Activated CD4-positive, alpha-beta T cell treated with anti-CD3 and anti-CD28 coated beads for 36 hours (primary cell): ENCODE results near the gene TMEM178B. TPM values are rescaled to one million over a fixed set of nuclear protein-coding genes. Genes with fewer than 3 reads are reported as not detected.
A peak's percentile ranks its signal among the peaks of the same experiment; 100 is the strongest.
"Not testable (repeated sequence)": the region's sequence is repeated elsewhere in the genome, so short reads cannot be mapped to it uniquely, and the experiment has no call there.

Experiments
- ATAC-seq: fragments of 200-7000 bp; cut with Tn5 transposase; one replicate; pipeline ENCODE4 v1.10.0; 2021; ENCODE audit warnings: mild to moderate bottlenecking, moderate library complexity
- CTCF ChIA-PET: fragments of 350-600 bp; sonication (Branson Sonifier 250); formaldehyde crosslinking; loops from one replicate; lab custom pipeline; 2021; ENCODE audit warnings: antibody characterized with exemption; lab: Charles Lee
- POLR2A ChIA-PET: fragments of 350-600 bp; sonication (Branson Sonifier 250); formaldehyde crosslinking; loops from one replicate; lab custom pipeline; 2021; ENCODE audit warnings: antibody characterized with exemption, inconsistent platforms; lab: Charles Lee
- DNase-seq: peaks from one replicate; pipeline ENCODE4 v3.0.0-alpha.2; 2020
- H3K27ac Mint-ChIP-seq: one replicate; pipeline ENCODE4 v1.8.0; 2021; ENCODE audit warnings: mixed read lengths
- H3K27me3 Mint-ChIP-seq: one replicate; pipeline ENCODE4 v1.8.0; 2021; ENCODE audit warnings: mixed read lengths
- H3K36me3 Mint-ChIP-seq: one replicate; pipeline ENCODE4 v1.8.0; 2021; ENCODE audit warnings: low read depth, mixed read lengths
- H3K4me1 Mint-ChIP-seq: one replicate; pipeline ENCODE4 v1.8.0; 2021; ENCODE audit warnings: mixed read lengths
- H3K4me3 Mint-ChIP-seq: one replicate; pipeline ENCODE4 v1.8.0; 2021; ENCODE audit warnings: mild to moderate bottlenecking, moderate library complexity, mixed read lengths
- H3K9me3 Mint-ChIP-seq: one replicate; pipeline ENCODE4 v1.8.0; 2021; ENCODE audit warnings: low read depth, mixed read lengths
- intact Hi-C, 2 experiments: fragments of 100-400 bp; cut with DNase I in 1 of 2; cut with micrococcal nuclease in 1 of 2; formaldehyde crosslinking; loops; one replicate each; pipeline versions ENCODE4 v1.14.2 to v1.15.1; 2022 to 2024; cut with DNase I, micrococcal nuclease
- total RNA-seq, 2 experiments: library from RNA; stranded (reverse); gene quantifications; one replicate each; pipeline ENCODE4 v1.2.3, GENCODE V29; 2021

The TMEM178B gene
- total RNA-seq, 2 experiments from 2014 or later: 0.23 TPM

DNA sequence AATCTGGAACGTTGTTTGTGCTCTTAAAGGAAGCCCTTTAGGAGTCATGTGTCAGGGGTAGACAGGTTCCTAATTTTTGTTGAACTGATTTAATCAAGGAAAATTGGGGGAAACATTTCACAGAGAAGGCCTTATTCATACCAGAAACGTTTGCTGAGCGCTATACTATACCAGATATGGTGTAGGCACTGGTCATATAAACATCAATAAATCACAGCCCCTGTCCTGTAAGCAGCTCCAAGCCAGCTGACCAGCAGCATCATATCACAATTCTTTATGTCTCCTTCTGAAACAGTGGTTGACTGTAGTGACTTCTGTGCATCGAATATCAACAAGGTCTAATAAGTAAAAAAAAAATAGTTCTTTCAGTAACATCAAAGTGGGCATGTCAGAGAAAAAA is 1.1 kb downstream of the TMEM178B start:
- DNase-seq: no peak
- ChIA-PET POLR2A (no interaction called here), CTCF (interaction anchor here (0.6 kb wide), 1 partner anchor 77 kb away, joined by 4 read pairs; no protein-coding TSS in a partner anchor)
- Mint-ChIP-seq H3K4me1 (peaks cover 16% of the 10 kb centered on the region), H3K36me3 (no peaks in the 10 kb centered on the region), H3K27me3 (peaks cover 36% of the 10 kb centered on the region), H3K9me3 (no peaks in the 10 kb centered on the region), H3K27ac (no peak overlapping the region), H3K4me3 (peak overlapping the region; percentile 47)
- ATAC-seq: no peak
- intact Hi-C loops: loop anchor here in 1 of 2 experiments (5.0 kb wide), 1 partner anchor 577 kb away; no protein-coding TSS in a partner anchor

DNA sequence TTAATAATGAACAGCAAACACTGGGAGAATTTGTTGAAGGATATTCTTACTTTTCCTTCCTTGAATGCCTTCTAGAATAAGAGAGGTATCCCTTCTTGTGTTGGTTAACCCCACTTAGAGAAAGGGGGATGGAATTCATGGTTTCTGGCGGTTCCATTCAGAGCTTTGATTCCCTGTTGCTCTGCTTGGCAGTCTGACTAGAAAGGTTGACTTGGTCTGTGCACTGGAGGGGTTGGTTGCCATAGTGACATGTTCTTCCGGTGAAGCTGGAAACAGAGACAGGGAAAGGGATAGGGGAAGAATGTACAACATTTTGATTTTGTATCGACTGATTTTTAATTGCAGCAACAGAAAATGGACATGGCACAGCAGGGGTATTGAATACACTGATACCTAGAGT is 2.5 kb downstream of the TMEM178B start:
- no peak overlapping the region for H3K4me3 Mint-ChIP-seq
- H3K4me1 Mint-ChIP-seq: peaks cover 13% of the 10 kb centered on the region
- DNase-seq (no peak), ATAC-seq (no peak)
- H3K9me3 Mint-ChIP-seq: no peaks in the 10 kb centered on the region
- no peak overlapping the region for H3K27ac Mint-ChIP-seq
- H3K36me3 Mint-ChIP-seq: no peaks in the 10 kb centered on the region
- intact Hi-C loops: no loop called here
- POLR2A ChIA-PET: no interaction called here
- peaks cover 25% of the 10 kb centered on the region for H3K27me3 Mint-ChIP-seq
- CTCF ChIA-PET: no interaction called here

DNA sequence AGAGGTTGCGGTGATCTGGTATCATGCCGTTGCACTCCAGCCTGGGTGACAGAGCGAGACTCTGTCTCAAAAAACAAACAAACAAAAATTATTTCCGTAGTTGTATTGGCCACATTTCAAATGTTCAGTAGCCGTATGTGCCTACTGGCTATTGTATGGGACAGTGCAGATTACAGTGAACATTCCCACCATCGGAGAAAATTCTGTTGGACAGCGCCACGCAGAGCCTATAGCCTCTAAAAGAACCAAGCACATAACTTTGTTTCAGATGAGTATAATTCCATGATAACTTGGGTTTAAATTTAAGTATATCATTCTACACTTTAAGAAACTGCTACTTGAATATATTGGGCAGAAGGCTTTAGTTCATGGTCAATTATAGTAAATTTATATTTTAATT is 5.4 kb downstream of the TMEM178B start:
- no peak for DNase-seq
- Mint-ChIP-seq H3K9me3 (no peaks in the 10 kb centered on the region), H3K27ac (no peak overlapping the region), H3K4me3 (no peak overlapping the region), H3K4me1 (no peaks in the 10 kb centered on the region), H3K27me3 (peaks cover 15% of the 10 kb centered on the region), H3K36me3 (no peaks in the 10 kb centered on the region)
- ChIA-PET CTCF (interaction anchor here (0.6 kb wide), 1 partner anchor 1782 kb away, joined by 3 read pairs; no protein-coding TSS in a partner anchor), POLR2A (no interaction called here)
- intact Hi-C loops: no loop called here
- no peak for ATAC-seq

DNA sequence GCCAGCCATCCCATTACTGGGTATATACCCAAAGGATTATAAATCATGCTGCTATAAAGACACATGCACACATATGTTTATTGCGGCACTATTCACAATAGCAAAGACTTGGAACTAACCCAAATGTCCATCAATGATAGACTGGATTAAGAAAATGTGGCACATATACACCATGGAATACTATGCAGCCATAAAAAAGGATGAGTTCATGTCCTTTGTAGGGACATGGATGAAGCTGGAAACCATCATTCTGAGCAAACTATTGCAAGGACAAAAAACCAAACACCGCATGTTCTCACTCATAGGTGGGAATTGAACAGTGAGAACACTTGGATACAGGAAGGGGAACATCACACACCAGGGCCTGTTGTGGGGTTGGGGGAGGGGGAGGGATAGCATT is 15.6 kb downstream of the TMEM178B start:
- intact Hi-C loops, H3K27ac Mint-ChIP-seq, H3K36me3 Mint-ChIP-seq, H3K9me3 Mint-ChIP-seq, ATAC-seq, POLR2A ChIA-PET, CTCF ChIA-PET, H3K4me3 Mint-ChIP-seq, DNase-seq, H3K4me1 Mint-ChIP-seq: not testable (repeated sequence)
- H3K27me3 Mint-ChIP-seq: peaks cover 19% of the 10 kb centered on the region

DNA sequence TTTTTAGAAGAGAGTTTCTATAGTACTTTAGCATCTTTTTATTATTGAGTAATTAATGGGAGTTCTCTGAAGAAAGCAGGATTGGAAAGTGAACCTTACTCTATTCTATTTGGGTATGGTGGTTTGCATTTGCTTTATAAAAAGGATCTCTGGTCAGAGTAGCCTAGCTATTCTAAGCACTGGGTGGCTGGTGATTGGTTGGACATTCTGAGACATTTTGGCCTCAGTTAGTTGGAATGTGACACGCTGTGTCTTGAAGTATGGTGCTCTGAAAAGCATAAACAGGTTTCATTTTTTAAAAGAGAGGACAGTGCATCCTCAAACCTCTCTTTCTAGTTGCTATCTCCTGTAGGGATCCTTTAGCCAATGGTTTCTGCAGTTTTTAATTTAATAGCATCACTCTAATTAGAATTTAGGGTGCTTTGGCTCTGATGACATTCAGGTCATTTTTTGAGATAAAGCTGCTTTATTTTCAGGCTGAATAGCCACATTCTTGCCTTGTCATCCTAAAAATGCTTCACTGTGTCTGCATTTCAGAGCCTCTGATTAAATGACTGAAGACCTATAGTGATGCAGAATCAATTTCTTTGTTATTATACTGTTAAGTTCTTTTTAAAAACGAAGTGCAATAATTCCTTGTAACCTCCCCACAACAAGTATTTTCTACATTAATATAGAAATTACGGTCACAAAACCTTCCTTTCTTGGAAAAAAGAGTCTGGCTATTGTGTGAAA is 20.6 kb downstream of the TMEM178B start:
- DNase-seq (no peak), ATAC-seq (no peak)
- Mint-ChIP-seq H3K36me3 (no peaks in the 10 kb centered on the region), H3K4me3 (no peak overlapping the region), H3K9me3 (no peaks in the 10 kb centered on the region), H3K4me1 (no peaks in the 10 kb centered on the region), H3K27me3 (peaks cover 6% of the 10 kb centered on the region), H3K27ac (no peak overlapping the region)
- intact Hi-C loops: no loop called here
- POLR2A ChIA-PET: no interaction called here
- CTCF ChIA-PET: no interaction called here

DNA sequence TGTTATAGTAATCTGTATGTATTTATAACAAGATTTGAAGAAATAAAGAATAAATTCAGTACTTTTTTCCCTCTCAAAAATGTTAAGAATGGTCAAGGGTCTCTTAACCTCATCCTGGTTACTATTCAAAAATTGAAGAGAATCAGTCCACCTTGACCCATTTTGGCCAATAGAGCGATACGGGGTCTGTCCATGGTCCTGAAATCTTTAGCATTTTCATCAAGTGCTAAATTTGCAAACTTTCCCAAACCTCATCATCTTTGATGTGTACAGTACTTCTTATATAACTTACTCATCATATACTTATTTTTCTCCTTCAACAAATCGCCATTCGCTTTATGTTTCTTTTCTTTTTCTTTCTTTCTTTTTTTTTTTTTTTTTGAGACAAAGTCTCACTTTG is 23.6 kb downstream of the TMEM178B start:
- Mint-ChIP-seq H3K27me3 (peaks cover 5% of the 10 kb centered on the region), H3K4me1 (no peaks in the 10 kb centered on the region), H3K9me3 (no peaks in the 10 kb centered on the region), H3K27ac (no peak overlapping the region), H3K4me3 (no peak overlapping the region), H3K36me3 (no peaks in the 10 kb centered on the region)
- POLR2A ChIA-PET: no interaction called here
- intact Hi-C loops: no loop called here
- DNase-seq (no peak), ATAC-seq (no peak)
- CTCF ChIA-PET: no interaction called here

DNA sequence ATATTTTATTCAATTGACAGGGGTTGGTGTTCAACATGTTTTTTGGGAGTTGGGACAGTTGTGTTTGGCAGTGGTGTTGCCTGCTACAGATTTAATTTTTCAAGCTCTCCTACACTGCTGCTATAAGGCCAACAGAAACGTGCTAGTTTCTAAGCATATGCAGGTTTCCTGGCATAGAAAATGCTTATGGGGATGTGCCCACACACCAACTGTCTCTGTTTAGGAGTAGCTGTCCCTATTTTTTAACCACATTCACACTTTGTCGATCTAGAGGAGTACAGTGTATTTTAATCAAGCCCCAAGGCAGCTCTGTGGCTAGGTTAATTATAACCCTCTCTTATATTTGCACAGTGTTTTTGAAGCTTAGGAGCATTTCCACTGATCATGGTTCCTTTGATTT is 28.6 kb downstream of the TMEM178B start:
- CTCF ChIA-PET: interaction anchor here (1.0 kb wide), 1 partner anchor 58 kb away, joined by 3 read pairs; no protein-coding TSS in a partner anchor
- no peak overlapping the region for H3K4me3 Mint-ChIP-seq
- H3K27me3 Mint-ChIP-seq: peaks cover 10% of the 10 kb centered on the region
- DNase-seq: no peak
- no peaks in the 10 kb centered on the region for H3K9me3 Mint-ChIP-seq
- no peak for ATAC-seq
- POLR2A ChIA-PET: no interaction called here
- H3K27ac Mint-ChIP-seq: no peak overlapping the region
- H3K4me1 Mint-ChIP-seq: no peaks in the 10 kb centered on the region
- intact Hi-C loops: no loop called here
- no peaks in the 10 kb centered on the region for H3K36me3 Mint-ChIP-seq

DNA sequence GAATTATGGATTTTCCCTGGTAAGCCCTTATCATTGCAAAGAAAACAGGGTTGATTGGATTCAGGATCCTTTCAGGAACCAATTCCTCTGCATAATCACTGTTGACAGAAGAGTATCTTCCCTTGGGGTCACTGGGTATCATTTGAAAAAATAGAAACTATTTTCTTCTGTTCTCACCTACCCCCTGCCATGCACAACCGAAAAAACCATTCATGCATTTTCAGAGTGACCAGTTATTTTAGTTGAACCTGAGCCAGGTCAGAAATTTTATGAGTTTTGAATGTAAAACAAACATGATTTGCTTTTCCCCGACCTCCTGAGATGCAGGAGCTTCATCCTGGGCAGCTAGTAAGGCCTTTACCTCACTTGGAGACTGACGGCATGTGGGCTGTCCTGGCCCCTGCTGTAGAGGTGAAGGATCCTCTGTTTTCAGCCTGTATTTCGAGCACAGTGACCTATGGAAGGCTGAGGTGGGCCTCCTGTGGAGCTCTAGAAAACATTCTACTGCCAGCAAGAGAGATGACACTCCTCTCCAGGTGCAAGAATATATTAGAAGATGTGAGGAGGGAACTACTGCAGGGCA is 30.1 kb downstream of the TMEM178B start:
- no peaks in the 10 kb centered on the region for H3K9me3 Mint-ChIP-seq
- H3K36me3 Mint-ChIP-seq: no peaks in the 10 kb centered on the region
- no peak overlapping the region for H3K27ac Mint-ChIP-seq
- CTCF ChIA-PET: no interaction called here
- DNase-seq (no peak), ATAC-seq (no peak)
- intact Hi-C loops: no loop called here
- no peak overlapping the region for H3K4me3 Mint-ChIP-seq
- POLR2A ChIA-PET: no interaction called here
- peaks cover 10% of the 10 kb centered on the region for H3K27me3 Mint-ChIP-seq
- no peaks in the 10 kb centered on the region for H3K4me1 Mint-ChIP-seq

DNA sequence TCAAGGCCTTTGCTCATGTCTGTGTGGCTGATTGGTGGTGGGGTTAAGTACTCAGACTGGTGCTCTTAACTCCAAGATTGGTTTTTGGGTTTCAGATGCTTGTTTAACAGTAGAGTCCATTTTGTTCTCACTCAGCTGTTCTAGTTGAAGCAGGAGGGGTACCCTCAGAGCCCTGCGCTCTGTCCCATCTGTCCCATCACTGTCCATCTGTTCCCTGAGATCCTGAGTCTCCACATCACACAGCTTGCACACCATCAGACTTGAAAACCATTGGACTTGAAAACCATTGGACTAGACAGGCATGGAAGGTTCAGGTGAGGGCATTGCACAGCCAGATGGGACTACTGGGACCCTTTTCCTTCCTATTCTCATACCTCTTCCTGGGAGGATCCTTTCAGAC is 39.3 kb downstream of the TMEM178B start:
- Mint-ChIP-seq H3K4me3 (no peak overlapping the region), H3K36me3 (no peaks in the 10 kb centered on the region), H3K4me1 (no peaks in the 10 kb centered on the region), H3K27ac (no peak overlapping the region), H3K9me3 (no peaks in the 10 kb centered on the region), H3K27me3 (peaks cover 3% of the 10 kb centered on the region)
- no peak for DNase-seq
- no peak for ATAC-seq
- intact Hi-C loops: no loop called here
- CTCF ChIA-PET: no interaction called here
- POLR2A ChIA-PET: no interaction called here

DNA sequence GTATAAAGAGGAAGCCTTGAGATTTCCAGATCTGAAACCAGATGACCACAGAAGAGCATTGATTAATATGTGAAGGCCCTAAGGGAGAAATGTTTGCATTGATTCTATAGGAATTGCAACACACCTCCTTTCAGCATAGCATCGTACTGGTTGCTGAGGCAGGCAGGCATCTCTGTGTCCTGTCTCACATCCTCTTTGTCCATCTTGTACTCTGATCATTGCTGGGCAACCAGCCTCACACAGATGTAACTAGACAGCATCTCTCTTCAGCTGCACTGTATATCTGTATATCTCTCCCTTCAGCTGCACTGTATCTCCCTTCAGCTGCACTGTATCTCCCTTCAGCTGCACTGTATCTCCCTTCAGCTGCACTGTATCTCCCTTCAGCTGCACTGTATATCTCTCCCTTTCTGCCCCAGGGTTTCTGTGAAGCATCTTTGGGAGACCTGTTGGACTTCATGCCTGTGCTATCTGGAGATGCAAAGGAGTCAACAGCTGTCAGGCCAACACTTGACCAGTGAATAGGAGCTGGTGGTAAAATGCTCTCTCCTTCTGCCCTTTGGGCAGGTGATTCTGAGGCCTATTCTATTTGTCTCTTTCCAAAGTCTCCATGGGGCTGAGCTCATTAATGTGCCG is 40.3 kb downstream of the TMEM178B start:
- H3K27ac Mint-ChIP-seq: no peak overlapping the region
- no peak for ATAC-seq
- no peaks in the 10 kb centered on the region for H3K4me1 Mint-ChIP-seq

DNA sequence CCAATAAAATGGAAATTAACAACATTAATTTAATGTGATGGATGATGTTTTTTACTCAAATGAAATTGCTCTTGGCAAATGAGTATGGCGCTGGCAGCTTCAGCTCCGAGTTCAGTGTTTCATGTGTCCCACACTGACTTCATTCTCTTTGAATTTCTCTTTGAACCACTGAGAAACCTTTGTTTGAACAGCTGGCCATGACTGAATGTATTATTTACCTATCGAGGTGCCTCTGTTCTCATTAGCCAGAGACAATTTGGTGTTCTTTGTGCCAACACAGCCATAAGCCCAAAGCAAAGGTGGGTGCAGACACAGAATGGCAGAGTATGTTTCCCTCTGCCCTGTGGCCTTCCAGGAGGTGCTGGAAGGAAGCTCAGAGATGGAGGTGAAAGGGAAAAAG is 42.1 kb downstream of the TMEM178B start:
- ChIA-PET POLR2A (interaction anchor here (0.7 kb wide), 2 partner anchors 206 to 371 kb away, joined by 5 to 17 read pairs; no protein-coding TSS in a partner anchor), CTCF (no interaction called here)
- Mint-ChIP-seq H3K9me3 (no peaks in the 10 kb centered on the region), H3K27me3 (peaks cover 3% of the 10 kb centered on the region), H3K4me1 (no peaks in the 10 kb centered on the region), H3K36me3 (no peaks in the 10 kb centered on the region), H3K27ac (no peak overlapping the region), H3K4me3 (no peak overlapping the region)
- ATAC-seq (no peak), DNase-seq (no peak)
- intact Hi-C loops: no loop called here

More for the DNA sequence above, 40.3 kb downstream of the TMEM178B start:
- H3K4me3 Mint-ChIP-seq: no peak overlapping the region
- ChIA-PET POLR2A (no interaction called here), CTCF (no interaction called here)
- H3K27me3 Mint-ChIP-seq: peaks cover 3% of the 10 kb centered on the region
- no peaks in the 10 kb centered on the region for H3K36me3 Mint-ChIP-seq
- intact Hi-C loops: no loop called here
- no peaks in the 10 kb centered on the region for H3K9me3 Mint-ChIP-seq
- DNase-seq: no peak

DNA sequence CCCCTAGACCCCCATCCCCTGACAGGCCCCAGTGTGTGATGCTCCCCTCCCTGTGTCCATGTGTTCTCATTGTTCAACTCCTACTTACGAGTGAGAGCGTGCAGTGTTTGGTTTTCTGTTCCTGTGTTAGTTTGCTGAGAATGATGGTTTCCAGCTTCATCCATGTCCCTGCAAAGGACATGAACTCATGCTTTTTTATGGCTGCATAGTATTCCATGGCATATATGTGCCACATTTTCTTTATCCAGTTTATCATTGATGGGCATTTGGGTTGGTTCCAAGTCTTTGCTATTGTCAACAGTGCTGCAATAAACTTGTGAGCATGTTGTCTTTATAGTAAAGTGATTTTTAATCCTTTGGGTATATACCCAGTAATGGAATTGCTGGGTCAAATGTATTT is 42.8 kb downstream of the TMEM178B start:
- H3K36me3 Mint-ChIP-seq, intact Hi-C loops, H3K4me3 Mint-ChIP-seq, POLR2A ChIA-PET, H3K27ac Mint-ChIP-seq, DNase-seq, H3K4me1 Mint-ChIP-seq, H3K9me3 Mint-ChIP-seq, H3K27me3 Mint-ChIP-seq, CTCF ChIA-PET, ATAC-seq: not testable (repeated sequence)
